ENCODE results near the gene ABCC6. TPM values are rescaled to one million over a fixed set of nuclear protein-coding genes. Genes with fewer than 3 reads are reported as not detected.

ABCC6 gene
- total RNA-seq, 1 donor from 2014 or later = 1.5 TPM

GRCh38 chr16:16118337-16118736 is 105.0 kb downstream of the ABCC6 start:
- Mint-ChIP-seq H3K36me3 (ENCODE audit: low read depth) (peaks cover 40% of the 10 kb centered on the region), H3K27me3 (ENCODE audit: low read depth) (no peaks in the 10 kb centered on the region), H3K9me3 (ENCODE audit: low read depth) (peaks cover 3% of the 10 kb centered on the region), H3K27ac (ENCODE audit: unreplicated experiment) (no peak overlapping the region), H3K4me3 (ENCODE audit: unreplicated experiment) (no peak overlapping the region), H3K4me1 (ENCODE audit: low read depth) (no peaks in the 10 kb centered on the region)
- DNase-seq (ENCODE audit: low spot score) = no peak
- no peak for TF ChIP-seq CTCF (IDR thresholded peaks at IDR 0.05)

GRCh38 chr16:16116841-16117240 is 106.5 kb downstream of the ABCC6 start:
- peaks cover 39% of the 10 kb centered on the region for H3K36me3 Mint-ChIP-seq (ENCODE audit: low read depth)
- no peak for TF ChIP-seq CTCF (IDR thresholded peaks at IDR 0.05)
- no peak overlapping the region for H3K4me3 Mint-ChIP-seq (ENCODE audit: unreplicated experiment)
- no peaks in the 10 kb centered on the region for H3K27me3 Mint-ChIP-seq (ENCODE audit: low read depth)
- H3K4me1 Mint-ChIP-seq (ENCODE audit: low read depth) = no peaks in the 10 kb centered on the region
- no peak for DNase-seq (ENCODE audit: low spot score)
- H3K9me3 Mint-ChIP-seq (ENCODE audit: low read depth) = peaks cover 3% of the 10 kb centered on the region
- no peak overlapping the region for H3K27ac Mint-ChIP-seq (ENCODE audit: unreplicated experiment)

DNA sequence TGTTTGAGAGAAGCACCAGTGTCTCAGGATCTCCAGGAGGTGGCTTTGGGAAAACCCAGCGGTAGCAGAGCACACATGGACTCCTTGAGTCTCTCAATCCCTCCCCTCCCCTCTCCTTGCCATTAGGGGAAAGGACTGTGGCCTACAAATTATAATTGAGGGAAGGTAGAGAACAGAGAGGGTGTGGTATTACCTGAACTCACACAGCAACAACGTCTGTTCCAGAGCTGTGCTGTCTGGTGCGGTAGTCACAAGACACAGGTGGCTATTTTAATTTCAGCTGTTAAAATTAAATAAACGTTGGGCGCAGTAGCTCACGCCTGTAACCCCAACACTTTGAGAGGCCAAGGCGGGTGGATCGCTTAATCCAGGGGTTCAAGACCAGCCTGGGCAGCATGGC is 110.2 kb downstream of the ABCC6 start:
- Mint-ChIP-seq H3K27ac (ENCODE audit: unreplicated experiment) (no peak overlapping the region), H3K36me3 (ENCODE audit: low read depth) (peaks cover 41% of the 10 kb centered on the region), H3K9me3 (ENCODE audit: low read depth) (no peaks in the 10 kb centered on the region), H3K27me3 (ENCODE audit: low read depth) (no peaks in the 10 kb centered on the region), H3K4me3 (ENCODE audit: unreplicated experiment) (no peak overlapping the region), H3K4me1 (ENCODE audit: low read depth) (no peaks in the 10 kb centered on the region)
- TF ChIP-seq CTCF (IDR thresholded peaks at IDR 0.05) = no peak
- no peak for DNase-seq (ENCODE audit: low spot score)

- Mint-ChIP-seq H3K9me3 (ENCODE audit: low read depth) (no peaks in the 10 kb centered on the region), H3K4me3 (ENCODE audit: unreplicated experiment) (no peak overlapping the region), H3K4me1 (ENCODE audit: low read depth) (no peaks in the 10 kb centered on the region), H3K36me3 (ENCODE audit: low read depth) (peaks cover 37% of the 10 kb centered on the region), H3K27ac (ENCODE audit: unreplicated experiment) (no peak overlapping the region), H3K27me3 (ENCODE audit: low read depth) (no peaks in the 10 kb centered on the region)
- no peak for TF ChIP-seq CTCF (IDR thresholded peaks at IDR 0.05)
- DNase-seq (ENCODE audit: low spot score) = no peak
Observed at GRCh38 chr16:16112450-16113053, 110.7 kb downstream of the ABCC6 start.

GRCh38 chr16:16111639-16112038 is 111.7 kb downstream of the ABCC6 start:
- no peaks in the 10 kb centered on the region for H3K27me3 Mint-ChIP-seq (ENCODE audit: low read depth)
- no peak for DNase-seq (ENCODE audit: low spot score)
- H3K4me3 Mint-ChIP-seq (ENCODE audit: unreplicated experiment) = no peak overlapping the region
- no peak overlapping the region for H3K27ac Mint-ChIP-seq (ENCODE audit: unreplicated experiment)
- H3K36me3 Mint-ChIP-seq (ENCODE audit: low read depth) = peaks cover 33% of the 10 kb centered on the region
- no peak for TF ChIP-seq CTCF (IDR thresholded peaks at IDR 0.05)
- no peaks in the 10 kb centered on the region for H3K4me1 Mint-ChIP-seq (ENCODE audit: low read depth)
- H3K9me3 Mint-ChIP-seq (ENCODE audit: low read depth) = no peaks in the 10 kb centered on the region
